SK-N-SH (cell line): ENCODE results near the gene WDR48.
A peak's percentile ranks its signal among the peaks of the same experiment; 100 is the strongest.

Source experiments
- CTCF ChIP-seq: fragments of 200-600 bp; sonication (generic); IDR thresholded peaks from 2 replicates; pipeline ENCODE4 v1.6.1; 2017; ENCODE audit warnings: antibody characterized with exemption, mild to moderate bottlenecking, moderate library complexity
- EP300 ChIP-seq, 2 experiments: IDR thresholded peaks; 2 replicates each; pipeline versions ENCODE4 v1.4.0 to v1.6.1; 2012; ENCODE audit warnings: borderline replicate concordance in 1 of 2, low read depth in 1 of 2, low read length in 1 of 2
- EZH2phosphoT487 ChIP-seq: fragments of 200-600 bp; sonication (generic); IDR thresholded peaks from 2 replicates; pipeline ENCODE4 v1.6.1; 2017; ENCODE audit warnings: low read depth, mixed run types, mild to moderate bottlenecking, antibody characterized with exemption, moderate library complexity, borderline replicate concordance
- GABPA ChIP-seq: IDR thresholded peaks from 2 replicates; pipeline ENCODE4 v1.4.0; 2012; ENCODE audit warnings: low read depth, mild to moderate bottlenecking
- NFIC ChIP-seq: IDR thresholded peaks from 2 replicates; pipeline ENCODE4 v1.4.0; 2012; ENCODE audit warnings: borderline replicate concordance
- POLR2AphosphoS5 ChIP-seq: IDR thresholded peaks from 2 replicates; pipeline ENCODE4 v1.6.1; 2012; ENCODE audit warnings: low read depth, low read length
- TAF1 ChIP-seq: IDR thresholded peaks from 2 replicates; pipeline ENCODE4 v1.6.1; 2012; ENCODE audit warnings: low read depth, mild to moderate bottlenecking, low read length, moderate library complexity, borderline replicate concordance
- TF ChIP-seq, protein P1 (sequence below): IDR thresholded peaks from 2 replicates; pipeline ENCODE4 v1.6.1; 2012; ENCODE audit warnings: mild to moderate bottlenecking, low read depth, low read length, moderate library complexity

DNA sequence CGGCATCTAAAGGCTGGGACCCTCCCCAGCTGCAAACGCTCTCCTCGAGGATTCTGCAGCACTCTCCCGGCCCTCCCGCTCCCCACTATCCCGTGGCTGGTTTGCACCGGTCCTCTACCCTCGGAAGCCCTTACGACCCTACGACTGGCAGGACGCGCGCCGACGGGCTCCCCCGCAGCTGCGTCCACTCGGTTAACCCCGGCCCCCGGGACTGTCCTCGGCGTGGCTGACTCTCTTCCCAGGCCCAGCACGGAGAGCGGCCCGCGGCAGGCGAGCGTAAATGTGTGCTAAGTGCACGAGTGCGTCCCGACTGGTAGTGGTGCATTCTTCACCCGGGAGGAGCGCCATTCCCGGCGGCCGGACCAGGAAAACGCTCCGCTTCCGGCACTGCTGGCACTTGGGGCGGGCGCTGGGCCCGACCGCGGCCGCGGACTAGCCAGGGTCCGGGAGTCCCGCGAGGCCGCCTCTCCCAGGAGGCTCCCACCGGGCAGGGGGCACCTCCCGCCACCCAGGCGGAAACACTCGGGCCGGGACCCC lies 55.1 kb downstream of the WDR48 start:
- TF ChIP-seq POLR2AphosphoS5 (no peak), EP300 (IDR thresholded peaks at IDR 0.05; ENCODE audit: borderline replicate concordance in 1 of 2, low read depth in 1 of 2, low read length in 1 of 2) (no peak), GABPA (peak; percentile 20; the same call in 1 of the 2 replicates), CTCF (no peak), EZH2phosphoT487 (no peak), TAF1 (peak; percentile 4; the same call in 1 of the 2 replicates), NFIC (no peak)
- TF ChIP-seq, protein P1, sequence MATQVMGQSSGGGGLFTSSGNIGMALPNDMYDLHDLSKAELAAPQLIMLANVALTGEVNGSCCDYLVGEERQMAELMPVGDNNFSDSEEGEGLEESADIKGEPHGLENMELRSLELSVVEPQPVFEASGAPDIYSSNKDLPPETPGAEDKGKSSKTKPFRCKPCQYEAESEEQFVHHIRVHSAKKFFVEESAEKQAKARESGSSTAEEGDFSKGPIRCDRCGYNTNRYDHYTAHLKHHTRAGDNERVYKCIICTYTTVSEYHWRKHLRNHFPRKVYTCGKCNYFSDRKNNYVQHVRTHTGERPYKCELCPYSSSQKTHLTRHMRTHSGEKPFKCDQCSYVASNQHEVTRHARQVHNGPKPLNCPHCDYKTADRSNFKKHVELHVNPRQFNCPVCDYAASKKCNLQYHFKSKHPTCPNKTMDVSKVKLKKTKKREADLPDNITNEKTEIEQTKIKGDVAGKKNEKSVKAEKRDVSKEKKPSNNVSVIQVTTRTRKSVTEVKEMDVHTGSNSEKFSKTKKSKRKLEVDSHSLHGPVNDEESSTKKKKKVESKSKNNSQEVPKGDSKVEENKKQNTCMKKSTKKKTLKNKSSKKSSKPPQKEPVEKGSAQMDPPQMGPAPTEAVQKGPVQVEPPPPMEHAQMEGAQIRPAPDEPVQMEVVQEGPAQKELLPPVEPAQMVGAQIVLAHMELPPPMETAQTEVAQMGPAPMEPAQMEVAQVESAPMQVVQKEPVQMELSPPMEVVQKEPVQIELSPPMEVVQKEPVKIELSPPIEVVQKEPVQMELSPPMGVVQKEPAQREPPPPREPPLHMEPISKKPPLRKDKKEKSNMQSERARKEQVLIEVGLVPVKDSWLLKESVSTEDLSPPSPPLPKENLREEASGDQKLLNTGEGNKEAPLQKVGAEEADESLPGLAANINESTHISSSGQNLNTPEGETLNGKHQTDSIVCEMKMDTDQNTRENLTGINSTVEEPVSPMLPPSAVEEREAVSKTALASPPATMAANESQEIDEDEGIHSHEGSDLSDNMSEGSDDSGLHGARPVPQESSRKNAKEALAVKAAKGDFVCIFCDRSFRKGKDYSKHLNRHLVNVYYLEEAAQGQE = no peak
